GM12865 (cell line): ENCODE results near the gene ADAM22.
A peak's percentile ranks its signal among the peaks of the same experiment; 100 is the strongest.
"Not testable (repeated sequence)": the region's sequence is repeated elsewhere in the genome, so short reads cannot be mapped to it uniquely, and the experiment has no call there.

Source experiments
- DNase-seq: peaks from one replicate; pipeline ENCODE4 v3.0.0; 2010; ENCODE audit warnings: low read depth
- H3K4me3 ChIP-seq: 2 replicates; pipeline ENCODE4 v1.5.1; 2011; ENCODE audit warnings: mild to moderate bottlenecking, low read depth, low read length, control low read depth
- TF ChIP-seq, protein P1 (sequence below): IDR thresholded peaks from 2 replicates; pipeline ENCODE4 v1.5.1; 2011; ENCODE audit warnings: low read length, control low read depth, low read depth, inconsistent platforms; ENCODE audit not compliant: insufficient read depth; ENCODE audit errors: missing control alignments

ADAM22 gene, protein sequence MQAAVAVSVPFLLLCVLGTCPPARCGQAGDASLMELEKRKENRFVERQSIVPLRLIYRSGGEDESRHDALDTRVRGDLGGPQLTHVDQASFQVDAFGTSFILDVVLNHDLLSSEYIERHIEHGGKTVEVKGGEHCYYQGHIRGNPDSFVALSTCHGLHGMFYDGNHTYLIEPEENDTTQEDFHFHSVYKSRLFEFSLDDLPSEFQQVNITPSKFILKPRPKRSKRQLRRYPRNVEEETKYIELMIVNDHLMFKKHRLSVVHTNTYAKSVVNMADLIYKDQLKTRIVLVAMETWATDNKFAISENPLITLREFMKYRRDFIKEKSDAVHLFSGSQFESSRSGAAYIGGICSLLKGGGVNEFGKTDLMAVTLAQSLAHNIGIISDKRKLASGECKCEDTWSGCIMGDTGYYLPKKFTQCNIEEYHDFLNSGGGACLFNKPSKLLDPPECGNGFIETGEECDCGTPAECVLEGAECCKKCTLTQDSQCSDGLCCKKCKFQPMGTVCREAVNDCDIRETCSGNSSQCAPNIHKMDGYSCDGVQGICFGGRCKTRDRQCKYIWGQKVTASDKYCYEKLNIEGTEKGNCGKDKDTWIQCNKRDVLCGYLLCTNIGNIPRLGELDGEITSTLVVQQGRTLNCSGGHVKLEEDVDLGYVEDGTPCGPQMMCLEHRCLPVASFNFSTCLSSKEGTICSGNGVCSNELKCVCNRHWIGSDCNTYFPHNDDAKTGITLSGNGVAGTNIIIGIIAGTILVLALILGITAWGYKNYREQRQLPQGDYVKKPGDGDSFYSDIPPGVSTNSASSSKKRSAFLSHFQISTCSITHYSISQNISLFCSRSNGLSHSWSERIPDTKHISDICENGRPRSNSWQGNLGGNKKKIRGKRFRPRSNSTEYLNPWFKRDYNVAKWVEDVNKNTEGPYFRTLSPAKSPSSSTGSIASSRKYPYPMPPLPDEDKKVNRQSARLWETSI

DNA sequence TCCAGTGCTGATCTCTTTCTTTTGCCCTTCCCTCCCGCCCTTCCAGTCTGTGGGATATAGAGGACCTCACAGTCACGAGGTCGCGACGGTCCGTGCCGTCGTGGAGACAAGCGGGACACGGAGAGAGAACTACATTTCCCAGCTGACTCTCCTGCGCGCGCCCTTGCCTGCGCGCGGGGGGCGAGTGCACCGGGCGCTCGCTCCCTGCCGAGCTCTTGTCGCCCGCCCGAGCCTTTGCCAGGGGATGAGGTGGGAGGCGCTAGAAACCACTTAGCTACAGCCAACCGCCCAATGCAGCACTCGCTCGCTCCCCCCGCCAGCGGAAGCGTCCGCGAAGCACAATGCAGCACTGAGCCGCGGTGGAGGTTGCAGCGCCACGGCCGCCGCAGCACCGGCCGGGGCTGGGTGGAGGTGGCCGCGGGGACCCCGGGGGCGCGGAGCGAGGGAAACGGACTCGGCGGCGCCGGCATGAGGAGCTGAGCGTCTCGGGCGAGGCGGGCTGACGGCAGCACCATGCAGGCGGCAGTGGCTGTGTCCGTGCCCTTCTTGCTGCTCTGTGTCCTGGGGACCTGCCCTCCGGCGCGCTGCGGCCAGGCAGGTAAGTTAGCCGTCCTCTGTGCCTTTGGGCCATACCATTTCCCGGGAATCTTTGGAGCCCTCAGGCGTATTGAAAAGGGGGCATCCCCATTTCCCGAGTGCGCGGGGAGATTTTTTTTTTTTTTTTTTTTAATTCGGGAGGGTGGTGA is at the start of gene ADAM22:
Gene ADAM22, plus strand, starts transcription at position 299 of the 746 bp plus-strand sequence. Its CDS starts 215 bp downstream, at position 514.
- TF ChIP-seq, protein P1, sequence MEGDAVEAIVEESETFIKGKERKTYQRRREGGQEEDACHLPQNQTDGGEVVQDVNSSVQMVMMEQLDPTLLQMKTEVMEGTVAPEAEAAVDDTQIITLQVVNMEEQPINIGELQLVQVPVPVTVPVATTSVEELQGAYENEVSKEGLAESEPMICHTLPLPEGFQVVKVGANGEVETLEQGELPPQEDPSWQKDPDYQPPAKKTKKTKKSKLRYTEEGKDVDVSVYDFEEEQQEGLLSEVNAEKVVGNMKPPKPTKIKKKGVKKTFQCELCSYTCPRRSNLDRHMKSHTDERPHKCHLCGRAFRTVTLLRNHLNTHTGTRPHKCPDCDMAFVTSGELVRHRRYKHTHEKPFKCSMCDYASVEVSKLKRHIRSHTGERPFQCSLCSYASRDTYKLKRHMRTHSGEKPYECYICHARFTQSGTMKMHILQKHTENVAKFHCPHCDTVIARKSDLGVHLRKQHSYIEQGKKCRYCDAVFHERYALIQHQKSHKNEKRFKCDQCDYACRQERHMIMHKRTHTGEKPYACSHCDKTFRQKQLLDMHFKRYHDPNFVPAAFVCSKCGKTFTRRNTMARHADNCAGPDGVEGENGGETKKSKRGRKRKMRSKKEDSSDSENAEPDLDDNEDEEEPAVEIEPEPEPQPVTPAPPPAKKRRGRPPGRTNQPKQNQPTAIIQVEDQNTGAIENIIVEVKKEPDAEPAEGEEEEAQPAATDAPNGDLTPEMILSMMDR = no peak
- DNase-seq = peak; percentile 98
- peak within 1 kb of the TSS; percentile 79 for H3K4me3 ChIP-seq

DNA sequence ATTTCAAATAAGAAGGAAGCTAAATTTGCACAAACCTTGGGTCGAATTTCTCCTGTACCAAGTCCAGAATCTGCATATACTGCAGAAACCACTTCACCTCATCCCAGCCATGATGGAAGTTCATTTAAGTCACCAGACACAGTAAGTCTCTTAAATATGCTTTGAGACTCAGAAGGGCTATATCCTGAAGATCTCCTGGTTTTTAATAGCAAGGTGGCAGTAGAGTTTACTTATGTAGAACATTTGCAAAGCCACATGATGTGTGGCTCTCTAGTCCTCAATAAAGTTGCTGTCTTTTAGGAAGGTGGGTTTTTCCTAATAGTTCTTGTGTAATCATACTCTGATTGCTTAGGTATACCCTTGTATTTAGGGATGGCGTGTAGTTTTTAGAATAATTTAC is 49.0 kb upstream of the ADAM22 start:
- TF ChIP-seq, protein P1 = no peak
- no peak for DNase-seq
- H3K4me3 ChIP-seq = no peak overlapping the region

DNA sequence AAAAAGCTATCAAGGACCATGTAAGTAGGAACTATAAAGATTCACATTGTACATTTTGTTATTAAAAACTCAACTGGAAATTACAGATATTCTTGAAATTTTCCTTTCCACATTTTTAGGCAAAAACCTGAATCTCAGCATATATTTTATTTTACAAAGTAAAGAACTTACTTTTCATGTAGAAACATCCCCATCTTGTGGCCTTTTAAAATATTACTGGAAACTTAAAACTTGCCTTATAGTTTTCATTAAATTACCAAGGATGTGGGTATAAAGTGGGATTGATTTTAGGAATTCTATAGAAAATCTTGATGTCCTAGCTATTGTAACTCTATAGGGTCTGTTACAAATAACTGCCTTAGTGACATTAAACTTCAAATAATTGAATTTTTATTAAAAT is 47.2 kb upstream of the ADAM22 start:
- DNase-seq = peak; percentile 18
- no peak overlapping the region for H3K4me3 ChIP-seq
- TF ChIP-seq, protein P1 = no peak

DNA sequence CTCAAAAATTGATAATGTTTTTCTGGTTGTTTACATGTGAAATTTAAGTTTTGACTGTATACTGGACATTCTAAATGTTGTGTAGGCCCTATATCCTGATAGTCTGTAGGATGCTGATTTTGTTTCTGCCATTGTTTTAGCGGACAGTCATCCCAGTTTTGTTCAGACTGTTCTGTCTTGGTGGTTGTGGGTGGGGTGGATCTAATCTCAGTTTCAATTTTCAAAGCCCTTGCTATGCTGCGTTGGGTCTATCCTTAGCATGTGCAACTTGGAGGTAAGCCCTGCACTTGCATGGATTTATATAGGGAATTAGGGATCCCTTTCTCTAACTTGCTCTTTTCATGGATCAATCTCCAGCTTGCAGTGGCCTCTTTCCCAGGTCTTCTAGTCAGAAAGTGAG is 38.7 kb upstream of the ADAM22 start:
- no peak overlapping the region for H3K4me3 ChIP-seq
- DNase-seq = no peak
- TF ChIP-seq, protein P1 = no peak

DNA sequence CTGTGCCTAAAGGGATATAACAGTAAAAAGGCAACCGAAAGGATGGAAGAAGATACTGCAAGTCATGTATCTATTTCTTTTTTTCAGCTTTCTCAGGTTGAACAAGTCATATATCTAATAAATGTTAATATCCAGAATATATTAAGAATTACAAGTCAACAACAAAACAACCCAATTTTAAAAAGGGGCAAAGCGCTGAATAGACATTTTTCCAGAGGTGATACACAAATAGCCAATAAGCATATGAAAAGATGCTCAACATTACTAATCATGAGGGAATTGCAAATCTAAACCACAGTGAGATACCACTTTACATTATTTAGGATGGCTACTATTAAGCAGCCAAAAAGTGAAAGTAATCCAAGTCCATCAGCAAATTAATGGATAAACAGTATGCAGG is 34.8 kb upstream of the ADAM22 start:
- TF ChIP-seq, protein P1 = no peak
- no peak overlapping the region for H3K4me3 ChIP-seq
- no peak for DNase-seq

DNA sequence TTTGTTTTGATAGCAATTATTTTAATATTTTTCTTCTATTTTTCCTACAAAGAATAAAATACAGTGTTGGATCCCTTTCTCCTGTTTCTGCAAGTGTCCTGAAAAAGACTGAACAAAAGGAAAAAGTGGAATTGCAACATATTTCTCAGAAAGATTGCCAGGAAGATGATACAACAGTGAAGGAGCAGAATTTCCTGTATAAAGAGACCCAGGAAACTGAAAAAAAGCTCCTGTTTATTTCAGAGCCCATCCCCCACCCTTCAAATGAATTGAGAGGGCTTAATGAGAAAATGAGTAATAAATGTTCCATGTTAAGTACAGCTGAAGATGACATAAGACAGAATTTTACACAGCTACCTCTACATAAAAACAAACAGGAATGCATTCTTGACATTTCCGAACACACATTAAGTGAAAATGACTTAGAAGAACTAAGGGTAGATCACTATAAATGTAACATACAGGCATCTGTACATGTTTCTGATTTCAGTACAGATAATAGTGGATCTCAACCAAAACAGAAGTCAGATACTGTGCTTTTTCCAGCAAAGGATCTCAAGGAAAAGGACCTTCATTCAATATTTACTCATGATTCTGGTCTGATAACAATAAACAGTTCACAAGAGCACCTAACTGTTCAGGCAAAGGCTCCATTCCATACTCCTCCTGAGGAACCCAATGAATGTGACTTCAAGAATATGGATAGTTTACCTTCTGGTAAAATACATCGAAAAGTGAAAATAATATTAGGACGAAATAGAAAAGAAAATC is 26.7 kb upstream of the ADAM22 start:
- not testable (repeated sequence) for DNase-seq, H3K4me3 ChIP-seq

DNA sequence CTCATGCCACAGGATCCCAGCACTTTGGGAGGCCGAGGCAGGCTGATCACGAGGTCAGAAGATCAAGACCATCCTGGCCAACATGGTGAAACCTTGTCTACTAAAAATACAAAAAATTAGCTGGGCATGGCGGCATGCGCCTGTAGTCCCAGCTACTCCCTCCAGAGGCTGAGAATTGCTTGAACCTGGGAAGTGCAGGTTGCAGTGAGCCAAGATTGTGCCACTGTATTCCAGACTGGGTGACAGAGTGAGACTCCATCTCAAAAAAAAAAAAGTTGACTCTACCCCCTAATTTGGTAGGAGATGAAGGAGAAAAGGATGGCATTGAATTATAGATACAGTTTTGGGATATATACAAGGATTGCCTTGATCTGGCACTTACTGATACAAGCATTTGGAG is 25.2 kb upstream of the ADAM22 start:
- DNase-seq, H3K4me3 ChIP-seq: not testable (repeated sequence)
